ENCODE measurements around the gene PALLD. TPM values are rescaled to one million over a fixed set of nuclear protein-coding genes. Genes with fewer than 3 reads are reported as not detected.

The PALLD gene
- total RNA-seq, 1 experiment from 2014 or later: 6.5 TPM

DNA sequence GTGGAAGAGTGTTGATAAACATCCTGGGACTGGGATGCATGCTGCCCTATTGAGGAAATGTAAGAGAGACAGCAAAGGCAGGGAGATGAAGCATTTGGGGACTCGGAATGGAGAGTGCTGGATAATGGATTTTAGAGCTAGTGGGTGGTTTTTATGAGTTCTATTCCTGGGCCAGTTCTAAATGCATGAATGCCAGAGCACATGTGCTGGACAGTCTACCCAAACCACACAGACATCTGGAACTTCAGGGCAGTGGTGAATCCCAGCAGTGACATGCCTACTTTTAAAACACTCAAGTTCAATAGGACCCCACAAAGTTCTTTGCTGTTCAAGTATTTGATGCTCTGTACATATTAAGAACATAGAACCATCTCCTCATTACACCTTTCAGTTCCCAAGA lies 379.3 kb downstream of the PALLD start:
- TF ChIP-seq TCF7L2 (IDR thresholded peaks at IDR 0.05; ENCODE audit: low read depth, low read length) (no peak), POLR2AphosphoS5 (IDR thresholded peaks at IDR 0.05; ENCODE audit: low read depth, low read length) (no peak), SIN3A (IDR thresholded peaks at IDR 0.05; ENCODE audit: borderline replicate concordance, insufficient read depth, low read depth, low read length) (no peak)
- TF ChIP-seq, protein P1, sequence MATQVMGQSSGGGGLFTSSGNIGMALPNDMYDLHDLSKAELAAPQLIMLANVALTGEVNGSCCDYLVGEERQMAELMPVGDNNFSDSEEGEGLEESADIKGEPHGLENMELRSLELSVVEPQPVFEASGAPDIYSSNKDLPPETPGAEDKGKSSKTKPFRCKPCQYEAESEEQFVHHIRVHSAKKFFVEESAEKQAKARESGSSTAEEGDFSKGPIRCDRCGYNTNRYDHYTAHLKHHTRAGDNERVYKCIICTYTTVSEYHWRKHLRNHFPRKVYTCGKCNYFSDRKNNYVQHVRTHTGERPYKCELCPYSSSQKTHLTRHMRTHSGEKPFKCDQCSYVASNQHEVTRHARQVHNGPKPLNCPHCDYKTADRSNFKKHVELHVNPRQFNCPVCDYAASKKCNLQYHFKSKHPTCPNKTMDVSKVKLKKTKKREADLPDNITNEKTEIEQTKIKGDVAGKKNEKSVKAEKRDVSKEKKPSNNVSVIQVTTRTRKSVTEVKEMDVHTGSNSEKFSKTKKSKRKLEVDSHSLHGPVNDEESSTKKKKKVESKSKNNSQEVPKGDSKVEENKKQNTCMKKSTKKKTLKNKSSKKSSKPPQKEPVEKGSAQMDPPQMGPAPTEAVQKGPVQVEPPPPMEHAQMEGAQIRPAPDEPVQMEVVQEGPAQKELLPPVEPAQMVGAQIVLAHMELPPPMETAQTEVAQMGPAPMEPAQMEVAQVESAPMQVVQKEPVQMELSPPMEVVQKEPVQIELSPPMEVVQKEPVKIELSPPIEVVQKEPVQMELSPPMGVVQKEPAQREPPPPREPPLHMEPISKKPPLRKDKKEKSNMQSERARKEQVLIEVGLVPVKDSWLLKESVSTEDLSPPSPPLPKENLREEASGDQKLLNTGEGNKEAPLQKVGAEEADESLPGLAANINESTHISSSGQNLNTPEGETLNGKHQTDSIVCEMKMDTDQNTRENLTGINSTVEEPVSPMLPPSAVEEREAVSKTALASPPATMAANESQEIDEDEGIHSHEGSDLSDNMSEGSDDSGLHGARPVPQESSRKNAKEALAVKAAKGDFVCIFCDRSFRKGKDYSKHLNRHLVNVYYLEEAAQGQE (IDR thresholded peaks at IDR 0.05; ENCODE audit: insufficient read depth in 1 of 2, low read depth in 2 of 2, low read length in 1 of 2): no peak
- ChIA-PET CTCF (no interaction called here), POLR2A (no interaction called here)
- Histone ChIP-seq H3K4me3 (ENCODE audit: low read depth in 2 of 2, low read length in 2 of 2) (no peak overlapping the region), H3K9me3 (ENCODE audit: control insufficient read depth, insufficient read depth, low read depth, low read length) (no peaks in the 10 kb centered on the region), H3K27ac (ENCODE audit: low read length) (no peak overlapping the region), H3K27me3 (ENCODE audit: control insufficient read depth, insufficient read depth, low read length) (peaks cover 5% of the 10 kb centered on the region), H3K4me1 (ENCODE audit: control insufficient read depth, insufficient read depth, low read length) (no peaks in the 10 kb centered on the region), H3K36me3 (ENCODE audit: control insufficient read depth, insufficient read depth, low read length) (no peaks in the 10 kb centered on the region)
- BruUV-seq (replicated peaks): no TSS peak
- in situ Hi-C loops (cut with HindIII; ENCODE audit: low pct_unique_long_range_greater_than_20kb, low sequenced_read_pairs) (no loop called here), intact Hi-C loops (cut with micrococcal nuclease; ENCODE audit: unreplicated experiment) (no loop called here)
- ATAC-seq: no peak
- DNase-seq (ENCODE audit: low read depth, low spot score): no peak

- intact Hi-C loops (cut with micrococcal nuclease; ENCODE audit: unreplicated experiment) (no loop called here), in situ Hi-C loops (cut with HindIII; ENCODE audit: low pct_unique_long_range_greater_than_20kb, low sequenced_read_pairs) (no loop called here)
- ChIA-PET POLR2A (interaction anchor here (0.6 kb wide), 1 partner anchor 632 kb away, joined by 4 read pairs; no protein-coding TSS in a partner anchor), CTCF (no interaction called here)
- peak; percentile 89 for ATAC-seq
- Histone ChIP-seq H3K4me3 (ENCODE audit: low read depth in 2 of 2, low read length in 2 of 2) (peak overlapping the region; percentile 42 to 45), H3K9me3 (ENCODE audit: control insufficient read depth, insufficient read depth, low read depth, low read length) (no peaks in the 10 kb centered on the region), H3K27me3 (ENCODE audit: control insufficient read depth, insufficient read depth, low read length) (peaks cover 5% of the 10 kb centered on the region), H3K27ac (ENCODE audit: low read length) (0 out of 2 replicates have a peak overlapping the region, but pooled peaks have one; percentile 4), H3K36me3 (ENCODE audit: control insufficient read depth, insufficient read depth, low read length) (no peaks in the 10 kb centered on the region), H3K4me1 (ENCODE audit: control insufficient read depth, insufficient read depth, low read length) (no peaks in the 10 kb centered on the region)
- DNase-seq (ENCODE audit: low read depth, low spot score): no peak
- no TSS peak for BruUV-seq (replicated peaks)
- TF ChIP-seq TCF7L2 (IDR thresholded peaks at IDR 0.05; ENCODE audit: low read depth, low read length) (no peak), SIN3A (IDR thresholded peaks at IDR 0.05; ENCODE audit: borderline replicate concordance, insufficient read depth, low read depth, low read length) (no peak), POLR2AphosphoS5 (IDR thresholded peaks at IDR 0.05; ENCODE audit: low read depth, low read length) (no peak), CTCF (IDR thresholded peaks at IDR 0.05) (no peak)
- TF ChIP-seq, protein P1 (IDR thresholded peaks at IDR 0.05; ENCODE audit: insufficient read depth in 1 of 2, low read depth in 2 of 2, low read length in 1 of 2): no peak
Observed at GRCh38 chr4:168877511-168878491, 380.9 kb downstream of the PALLD start.

Data from Panc1 (cell line).